Ramos (cell line): ENCODE results near the gene MARCHF10.
"Not testable (repeated sequence)": the region's sequence is repeated elsewhere in the genome, so short reads cannot be mapped to it uniquely, and the experiment has no call there.

Source experiments
- in situ Hi-C: fragments of 300-500 bp; cut with MboI; formaldehyde crosslinking; loops from one replicate; pipeline ENCODE4 v1.14.3; 2022; ENCODE audit warnings: low sequenced_read_pairs; ENCODE audit not compliant: unreplicated experiment

The MARCHF10 gene, protein sequence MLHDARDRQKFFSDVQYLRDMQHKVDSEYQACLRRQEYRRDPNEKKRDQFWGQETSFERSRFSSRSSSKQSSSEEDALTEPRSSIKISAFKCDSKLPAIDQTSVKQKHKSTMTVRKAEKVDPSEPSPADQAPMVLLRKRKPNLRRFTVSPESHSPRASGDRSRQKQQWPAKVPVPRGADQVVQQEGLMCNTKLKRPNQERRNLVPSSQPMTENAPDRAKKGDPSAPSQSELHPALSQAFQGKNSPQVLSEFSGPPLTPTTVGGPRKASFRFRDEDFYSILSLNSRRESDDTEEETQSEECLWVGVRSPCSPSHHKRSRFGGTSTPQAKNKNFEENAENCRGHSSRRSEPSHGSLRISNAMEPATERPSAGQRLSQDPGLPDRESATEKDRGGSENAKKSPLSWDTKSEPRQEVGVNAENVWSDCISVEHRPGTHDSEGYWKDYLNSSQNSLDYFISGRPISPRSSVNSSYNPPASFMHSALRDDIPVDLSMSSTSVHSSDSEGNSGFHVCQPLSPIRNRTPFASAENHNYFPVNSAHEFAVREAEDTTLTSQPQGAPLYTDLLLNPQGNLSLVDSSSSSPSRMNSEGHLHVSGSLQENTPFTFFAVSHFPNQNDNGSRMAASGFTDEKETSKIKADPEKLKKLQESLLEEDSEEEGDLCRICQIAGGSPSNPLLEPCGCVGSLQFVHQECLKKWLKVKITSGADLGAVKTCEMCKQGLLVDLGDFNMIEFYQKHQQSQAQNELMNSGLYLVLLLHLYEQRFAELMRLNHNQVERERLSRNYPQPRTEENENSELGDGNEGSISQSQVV

DNA sequence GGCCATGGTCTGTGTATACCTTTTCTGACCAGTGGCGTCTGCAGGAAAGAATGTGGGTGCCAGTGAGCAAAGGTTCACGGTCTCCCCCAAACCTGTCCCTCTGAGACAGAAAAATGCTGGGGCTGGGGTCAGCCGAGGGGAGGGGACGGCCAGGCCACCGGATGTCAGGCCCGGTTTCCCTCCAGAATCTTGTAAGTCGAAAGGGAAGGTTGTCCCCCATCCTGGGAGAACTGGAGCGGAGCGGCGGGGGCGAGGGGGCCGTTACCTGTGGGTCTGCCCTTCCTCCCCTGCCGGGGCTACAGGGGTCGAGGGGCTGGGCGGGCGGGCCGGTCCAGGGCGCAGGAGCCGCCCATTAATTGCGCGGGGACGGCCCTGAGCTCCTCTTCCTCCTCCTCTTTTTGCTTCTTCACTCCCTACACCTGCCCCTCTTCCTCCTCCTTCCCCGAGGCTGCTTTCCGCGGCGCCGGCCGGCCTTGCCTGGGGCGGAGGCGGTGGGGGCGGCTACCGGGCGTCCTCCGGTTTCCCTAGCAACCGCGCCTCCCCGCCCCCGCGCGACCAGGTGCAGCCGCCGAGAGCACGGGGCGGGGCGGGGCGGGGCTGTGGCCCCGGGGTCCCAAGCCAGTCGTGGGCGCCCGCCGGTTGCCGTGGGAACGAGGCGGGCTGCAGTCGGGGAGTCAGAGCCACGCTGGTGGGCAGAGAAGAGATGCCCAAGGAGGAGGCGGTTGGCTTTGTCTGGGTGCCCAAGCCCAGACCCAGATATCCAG is at the start of gene MARCHF10:
TSS of gene MARCHF10 (minus strand) at position 503 of the 764 bp plus-strand sequence. CDS start 6,579 bp downstream, outside the sequence.
- in situ Hi-C loops, result no loop called here

GRCh38 chr17:62857526-62857925 is 49.4 kb upstream of the MARCHF10 start:
- in situ Hi-C loops, result no loop called here

DNA sequence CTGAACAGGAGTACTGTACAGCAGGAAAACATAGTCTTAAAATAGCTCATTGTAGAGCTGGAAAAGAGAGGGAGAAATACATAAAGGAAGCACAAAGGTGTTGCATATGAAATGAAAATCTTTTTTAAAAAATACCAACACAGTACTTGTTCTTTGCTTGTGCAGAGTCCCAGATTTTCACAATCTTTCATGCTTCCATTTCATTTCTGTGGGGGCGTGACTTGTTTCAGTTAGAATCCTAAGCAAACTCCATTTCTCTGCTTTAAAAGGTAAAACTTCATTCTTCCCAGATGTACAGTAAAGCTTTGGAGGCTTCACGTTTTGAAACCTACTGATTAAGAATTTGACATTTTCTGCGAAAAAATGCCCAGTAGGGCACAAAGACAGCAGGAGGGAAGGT is 48.5 kb upstream of the MARCHF10 start:
- in situ Hi-C loops, result no loop called here

GRCh38 chr17:62855156-62855555 is 47.0 kb upstream of the MARCHF10 start:
- in situ Hi-C loops, result no loop called here

- in situ Hi-C loops, result no loop called here
Observed at GRCh38 chr17:62854098-62854680, 46.1 kb upstream of the MARCHF10 start.

- in situ Hi-C loops, result no loop called here
Observed at GRCh38 chr17:62852195-62852594, 44.1 kb upstream of the MARCHF10 start.

DNA sequence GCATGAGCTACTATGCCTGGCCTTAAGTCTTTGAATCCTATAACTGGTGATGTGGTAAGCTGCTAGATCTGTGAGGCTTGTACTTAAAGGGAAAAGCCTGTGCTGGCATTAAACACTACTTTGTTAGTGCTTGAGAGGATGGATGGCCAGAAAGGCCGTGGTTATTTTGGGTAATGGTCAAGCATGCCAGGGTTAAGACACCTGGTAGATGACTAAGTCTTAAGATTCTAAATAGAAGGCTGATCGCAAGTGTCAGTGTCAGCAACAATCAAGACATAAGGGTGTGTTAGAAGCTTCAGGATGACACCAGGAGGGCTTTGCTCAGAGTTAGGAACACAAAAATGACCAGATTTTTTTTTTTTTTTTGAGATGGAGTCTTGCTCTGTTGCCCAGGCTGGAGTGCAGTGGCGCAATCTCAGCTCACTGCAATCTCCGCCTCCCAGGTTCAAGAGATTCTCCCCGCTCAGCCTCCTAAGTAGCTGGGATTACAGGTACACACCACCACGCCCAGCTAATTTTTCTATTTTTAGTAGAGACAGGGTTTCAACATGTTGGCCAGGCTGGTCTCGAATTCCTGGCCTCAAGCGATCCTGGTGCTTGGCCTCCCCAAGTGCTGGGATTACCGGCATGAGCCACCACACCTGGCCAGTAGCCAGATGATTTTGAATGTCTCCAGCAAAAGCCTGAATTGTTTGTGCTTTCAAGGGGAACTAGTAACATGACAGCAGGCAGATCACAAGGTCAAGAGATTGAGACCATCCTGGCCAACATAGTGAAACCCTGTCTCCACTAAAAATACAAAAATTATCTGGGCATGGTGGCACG is 41.7 kb upstream of the MARCHF10 start:
- in situ Hi-C loops, result not testable (repeated sequence)

DNA sequence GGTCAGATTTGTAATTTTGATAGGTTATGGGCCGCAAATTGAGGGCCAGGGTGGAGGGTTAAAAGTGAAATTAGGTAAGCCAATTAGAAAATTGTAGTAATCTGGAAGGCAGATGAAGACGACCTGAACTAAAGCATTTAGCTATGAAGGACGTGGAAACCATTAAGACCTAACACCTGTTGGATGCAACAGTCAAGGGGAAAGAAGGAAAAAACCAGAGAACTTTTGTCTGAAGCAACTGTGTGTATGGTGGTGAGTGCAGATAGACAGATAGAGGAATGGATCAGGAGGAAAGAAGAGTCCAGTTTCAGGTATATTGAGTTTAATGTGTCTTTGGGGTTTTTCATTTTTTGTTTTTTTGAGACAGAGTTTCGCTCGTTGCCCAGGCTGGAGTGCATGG is 40.2 kb upstream of the MARCHF10 start:
- in situ Hi-C loops, result no loop called here

- in situ Hi-C loops, result no loop called here
Observed at GRCh38 chr17:62847426-62847825, 39.3 kb upstream of the MARCHF10 start.

DNA sequence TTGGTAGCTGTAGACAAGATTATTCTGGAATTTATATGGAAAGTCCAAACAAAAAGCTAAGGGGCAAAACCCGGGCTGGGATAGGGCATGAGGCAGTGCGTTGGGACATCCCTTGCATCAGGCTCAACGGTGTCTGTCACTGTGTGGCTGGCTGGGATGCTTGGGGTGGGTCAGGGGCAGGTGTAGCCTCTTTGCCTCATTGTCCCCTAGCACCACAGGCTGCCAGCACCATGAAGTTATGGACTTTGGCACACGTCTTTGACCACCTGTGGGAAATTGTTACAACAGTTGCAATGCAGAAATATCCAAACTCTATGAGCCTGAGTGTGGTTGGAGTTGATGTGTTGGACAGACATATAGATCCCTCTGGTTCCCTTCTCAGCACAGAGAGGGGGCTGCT is 32.8 kb upstream of the MARCHF10 start:
- in situ Hi-C loops, result no loop called here

- in situ Hi-C loops, result not testable (repeated sequence)
Observed at GRCh38 chr17:62833816-62834215, 25.7 kb upstream of the MARCHF10 start.

DNA sequence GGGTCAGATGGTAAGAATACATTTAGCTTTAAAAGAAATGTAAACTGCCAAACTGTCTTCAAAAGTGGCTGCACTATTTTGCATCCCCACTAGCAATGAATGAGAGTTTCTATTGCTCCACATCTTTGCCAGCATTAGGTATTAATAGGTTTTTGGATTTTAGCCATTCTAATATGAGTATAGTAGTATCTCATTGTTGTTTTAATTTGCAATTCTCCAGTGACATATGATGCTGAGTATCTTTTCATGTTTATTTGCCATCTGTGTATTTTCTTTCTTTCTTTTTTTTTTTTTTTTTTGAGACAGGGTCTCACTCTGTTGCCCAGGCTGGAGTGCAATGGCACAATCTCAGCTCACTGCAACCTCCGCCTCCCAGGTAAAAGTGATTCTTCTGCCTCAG is 24.3 kb upstream of the MARCHF10 start:
- in situ Hi-C loops, result no loop called here

GRCh38 chr17:62831066-62831465 is 23.0 kb upstream of the MARCHF10 start:
- in situ Hi-C loops, result not testable (repeated sequence)

- in situ Hi-C loops, result no loop called here
Observed at GRCh38 chr17:62827746-62828485, 19.8 kb upstream of the MARCHF10 start.

DNA sequence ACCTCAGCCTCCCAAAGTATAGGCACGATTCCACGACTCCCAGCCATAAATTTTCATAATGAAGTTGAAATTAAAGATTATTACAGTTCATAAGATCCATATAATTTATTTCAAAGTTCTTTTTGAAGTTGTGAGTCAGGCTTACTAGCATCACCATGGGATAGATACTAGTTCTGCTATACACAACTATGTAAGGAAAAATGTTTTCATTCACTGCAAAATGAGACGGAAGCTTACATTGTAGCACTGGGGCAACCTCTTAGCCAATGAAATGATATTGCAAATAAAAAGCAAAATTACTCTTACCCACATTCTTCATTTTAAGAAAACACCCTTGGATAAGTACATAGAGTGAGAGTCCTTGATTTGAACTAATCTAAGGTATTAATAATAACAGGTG is 18.8 kb upstream of the MARCHF10 start:
- in situ Hi-C loops, result no loop called here

GRCh38 chr17:62825182-62825581 is 17.1 kb upstream of the MARCHF10 start:
- in situ Hi-C loops, result no loop called here

GRCh38 chr17:62824290-62825131 is 16.4 kb upstream of the MARCHF10 start:
- in situ Hi-C loops, result no loop called here
